Fibroblast of skin of back (primary cell): ENCODE results near the gene ECT2. TPM values are rescaled to one million over a fixed set of nuclear protein-coding genes. Genes with fewer than 3 reads are reported as not detected.
A peak's percentile ranks its signal among the peaks of the same experiment; 100 is the strongest.
"Not testable (repeated sequence)": the region's sequence is repeated elsewhere in the genome, so short reads cannot be mapped to it uniquely, and the experiment has no call there.

ENCODE experiments used
- DNase-seq: peaks from one replicate; pipeline ENCODE4 v3.0.0-alpha.2; 2013
- polyA plus RNA-seq, 2 experiments: library from polyadenylated mRNA; unstranded; fragments of 120-200 nt; gene quantifications; one replicate each; pipeline ENCODE4 v1.2.1, GENCODE V29; 2013; ENCODE audit not compliant: insufficient read length in 2 of 2

Gene ECT2, protein sequence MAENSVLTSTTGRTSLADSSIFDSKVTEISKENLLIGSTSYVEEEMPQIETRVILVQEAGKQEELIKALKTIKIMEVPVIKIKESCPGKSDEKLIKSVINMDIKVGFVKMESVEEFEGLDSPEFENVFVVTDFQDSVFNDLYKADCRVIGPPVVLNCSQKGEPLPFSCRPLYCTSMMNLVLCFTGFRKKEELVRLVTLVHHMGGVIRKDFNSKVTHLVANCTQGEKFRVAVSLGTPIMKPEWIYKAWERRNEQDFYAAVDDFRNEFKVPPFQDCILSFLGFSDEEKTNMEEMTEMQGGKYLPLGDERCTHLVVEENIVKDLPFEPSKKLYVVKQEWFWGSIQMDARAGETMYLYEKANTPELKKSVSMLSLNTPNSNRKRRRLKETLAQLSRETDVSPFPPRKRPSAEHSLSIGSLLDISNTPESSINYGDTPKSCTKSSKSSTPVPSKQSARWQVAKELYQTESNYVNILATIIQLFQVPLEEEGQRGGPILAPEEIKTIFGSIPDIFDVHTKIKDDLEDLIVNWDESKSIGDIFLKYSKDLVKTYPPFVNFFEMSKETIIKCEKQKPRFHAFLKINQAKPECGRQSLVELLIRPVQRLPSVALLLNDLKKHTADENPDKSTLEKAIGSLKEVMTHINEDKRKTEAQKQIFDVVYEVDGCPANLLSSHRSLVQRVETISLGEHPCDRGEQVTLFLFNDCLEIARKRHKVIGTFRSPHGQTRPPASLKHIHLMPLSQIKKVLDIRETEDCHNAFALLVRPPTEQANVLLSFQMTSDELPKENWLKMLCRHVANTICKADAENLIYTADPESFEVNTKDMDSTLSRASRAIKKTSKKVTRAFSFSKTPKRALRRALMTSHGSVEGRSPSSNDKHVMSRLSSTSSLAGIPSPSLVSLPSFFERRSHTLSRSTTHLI
- polyA plus RNA-seq (2013, experiment 1 of 2; ENCODE audit: insufficient read length), result 57.4 TPM
- polyA plus RNA-seq (2013, experiment 2 of 2; ENCODE audit: insufficient read length), result 13.8 TPM

DNA sequence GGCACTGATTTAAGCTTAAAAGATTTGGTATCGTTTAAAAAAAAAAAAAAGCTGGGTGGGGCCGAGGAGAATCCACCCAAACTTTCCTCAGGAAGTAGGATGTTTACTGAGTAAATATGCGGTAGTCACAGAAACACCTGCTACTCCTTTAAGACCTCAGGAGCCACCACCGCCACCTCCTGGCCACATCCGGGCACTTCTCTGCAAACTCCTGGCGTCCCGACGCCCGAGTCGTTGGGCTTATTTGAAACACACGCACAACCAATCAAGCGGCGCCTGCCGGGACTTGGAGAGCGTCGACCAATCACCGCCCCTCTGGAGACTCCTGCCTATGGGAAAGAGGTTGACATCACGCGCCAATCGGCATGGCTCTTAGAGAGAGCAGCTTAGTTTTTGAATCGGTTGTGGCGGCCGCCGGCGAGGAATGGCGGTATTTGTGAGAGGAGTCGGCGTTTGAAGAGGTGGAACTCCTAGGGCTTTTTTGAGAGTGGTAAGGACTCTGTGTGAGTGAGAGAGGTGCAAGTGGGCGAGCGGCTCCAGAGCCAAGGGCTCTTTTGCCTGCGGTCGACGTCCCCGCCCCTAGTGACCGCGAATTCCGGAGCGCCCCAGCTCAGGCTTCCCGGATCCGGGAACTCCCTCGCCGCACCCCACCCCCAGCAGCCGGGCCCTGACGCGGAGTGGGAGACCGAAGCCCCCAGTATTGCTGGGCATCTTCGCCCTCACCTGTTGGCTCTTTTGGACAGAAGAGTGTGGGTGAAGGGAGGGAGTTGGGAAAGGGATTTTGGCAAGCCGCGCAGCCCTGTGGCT lies at the start of gene ECT2:
ECT2 (plus strand) TSS at position 359 of the 807 bp plus-strand sequence. CDS start 3,805 bp downstream, outside the sequence.
- DNase-seq, result peak; percentile 100

DNA sequence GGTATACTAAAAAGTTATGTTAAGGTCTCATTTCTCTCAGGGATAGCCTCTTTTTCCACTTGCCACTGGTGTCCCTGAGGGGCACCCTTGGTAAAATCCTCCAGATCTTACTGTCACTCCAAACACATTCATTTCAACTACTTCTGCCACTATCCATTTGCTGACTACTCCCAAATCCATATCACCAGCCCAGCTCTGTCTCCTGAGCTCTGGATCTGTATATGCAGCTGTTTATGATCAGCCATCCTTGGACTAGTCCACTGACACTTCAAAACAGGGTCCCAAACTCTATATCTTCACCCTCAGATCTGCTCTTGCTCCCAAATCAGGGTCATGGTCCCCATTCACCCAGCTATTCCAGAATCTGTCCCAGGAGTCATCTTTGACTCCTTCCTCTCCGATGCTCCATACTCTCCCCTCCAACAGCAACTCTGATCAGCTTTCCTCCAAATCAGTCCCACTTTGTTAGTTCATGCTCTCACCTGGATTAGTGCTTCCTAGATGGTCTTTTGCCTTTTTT lies 49.5 kb upstream of the ECT2 start:
- no peak for DNase-seq

DNA sequence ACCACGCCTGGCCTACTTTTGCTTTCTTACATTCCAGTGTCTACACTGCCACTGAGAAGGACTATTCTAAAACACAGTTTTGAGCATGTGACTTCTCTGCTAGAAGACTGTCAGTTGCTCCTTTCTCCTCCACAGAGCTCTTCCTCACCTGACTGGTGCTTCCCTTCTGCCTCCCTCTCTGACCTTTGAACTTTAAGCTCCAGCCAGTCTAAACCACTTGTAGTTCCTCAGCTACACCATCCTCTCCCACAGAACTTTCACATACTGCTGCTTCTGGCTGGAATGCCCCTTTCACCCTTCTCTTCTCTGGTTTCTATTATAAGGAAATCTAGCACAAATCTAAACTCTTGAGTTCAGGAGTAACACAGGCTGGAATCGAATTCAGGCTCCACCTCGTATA lies 48.8 kb upstream of the ECT2 start:
- DNase-seq, result no peak

DNA sequence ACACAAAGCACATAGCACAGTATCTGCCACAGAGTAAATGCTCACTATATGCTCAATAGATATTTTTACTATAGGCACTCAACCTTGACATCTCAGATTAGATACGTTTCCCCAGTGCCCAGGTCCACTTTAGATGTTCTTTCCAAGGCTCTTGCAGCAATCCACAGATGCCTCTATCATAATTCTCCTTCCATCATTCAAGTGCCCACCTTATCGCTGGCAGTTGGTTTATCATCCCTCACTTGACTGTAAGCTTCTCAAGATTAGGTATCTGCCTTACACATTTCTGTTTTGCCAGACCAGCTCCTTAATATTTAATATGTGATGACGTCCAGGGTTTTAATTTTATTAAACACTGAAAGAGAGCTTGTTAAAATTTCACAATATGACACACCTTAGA lies 48.3 kb upstream of the ECT2 start:
- no peak for DNase-seq

DNA sequence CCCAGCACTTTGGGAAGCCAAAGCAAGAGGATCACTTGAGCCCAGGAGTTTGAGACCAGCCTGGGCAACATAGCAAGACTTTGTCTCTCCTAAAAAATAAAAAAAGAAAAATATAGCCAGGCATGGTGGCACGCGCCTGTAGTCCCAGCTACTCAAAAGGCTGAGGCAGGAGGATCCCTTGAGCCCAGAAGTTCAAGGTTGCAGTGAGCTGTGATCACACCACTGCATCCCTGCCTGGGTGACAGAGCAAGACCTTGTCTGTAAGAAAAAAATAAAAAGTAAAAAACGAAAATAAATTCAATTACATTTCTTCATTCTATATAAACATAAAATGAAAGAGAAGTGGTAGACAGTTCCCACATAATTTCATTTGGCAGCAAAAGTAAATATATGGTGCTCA lies 47.8 kb upstream of the ECT2 start:
- not testable (repeated sequence) for DNase-seq

DNA sequence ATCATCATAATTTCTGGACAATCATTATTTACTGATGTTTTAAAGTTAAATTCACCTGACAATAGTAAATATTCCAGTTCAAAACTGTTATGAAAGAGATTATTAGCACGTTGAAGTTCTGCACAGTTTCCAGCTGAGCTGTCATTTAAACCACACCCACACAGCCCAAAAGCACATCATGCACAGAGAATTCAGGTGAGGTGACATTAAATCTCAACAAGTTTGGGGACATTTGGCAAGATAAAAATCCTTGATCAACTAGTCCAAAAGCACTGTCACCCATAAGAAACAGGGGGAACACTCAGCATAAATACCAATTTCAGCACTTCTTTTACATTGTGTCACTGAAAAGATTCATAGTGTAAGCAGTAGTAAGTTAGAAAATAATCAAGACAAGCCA lies 46.5 kb upstream of the ECT2 start:
- no peak for DNase-seq

DNA sequence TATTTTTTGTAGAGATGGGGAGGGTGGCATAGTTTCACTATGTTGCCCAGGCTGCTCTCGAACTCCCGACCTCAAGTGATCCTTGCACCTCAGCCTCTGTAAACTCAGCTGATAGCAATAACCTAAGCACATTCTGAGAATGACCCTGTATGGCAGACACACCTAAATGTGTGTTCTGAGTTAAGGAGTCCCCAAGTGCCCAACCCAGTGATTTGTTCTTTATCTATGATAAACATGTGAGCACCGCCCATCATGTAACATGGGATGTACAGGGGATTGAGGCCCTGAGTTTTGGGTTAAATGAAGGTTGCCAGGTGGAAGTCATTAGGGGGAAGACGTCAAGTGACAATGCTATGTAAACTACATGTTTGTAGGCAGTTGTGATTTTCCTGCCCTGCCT lies 45.4 kb upstream of the ECT2 start:
- no peak for DNase-seq

DNA sequence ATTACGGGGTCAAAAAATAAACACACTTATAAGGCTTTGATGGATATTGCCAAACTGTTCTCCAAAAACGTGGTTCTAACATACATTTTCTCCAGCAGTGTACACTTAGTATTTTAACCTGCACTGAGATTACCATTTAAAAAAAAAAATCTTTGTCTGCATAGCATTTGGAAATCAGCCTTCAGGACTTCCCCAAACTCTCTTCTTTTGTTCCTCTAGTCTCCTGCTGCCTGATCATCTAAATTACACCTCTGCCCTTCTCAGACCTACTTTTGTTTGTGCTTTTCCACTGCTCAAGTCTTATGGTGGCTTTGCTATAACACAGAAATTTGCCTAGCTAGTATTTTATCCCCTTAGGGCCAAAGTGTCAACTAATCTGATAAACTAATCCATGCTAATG lies 43.5 kb upstream of the ECT2 start:
- no peak for DNase-seq

DNA sequence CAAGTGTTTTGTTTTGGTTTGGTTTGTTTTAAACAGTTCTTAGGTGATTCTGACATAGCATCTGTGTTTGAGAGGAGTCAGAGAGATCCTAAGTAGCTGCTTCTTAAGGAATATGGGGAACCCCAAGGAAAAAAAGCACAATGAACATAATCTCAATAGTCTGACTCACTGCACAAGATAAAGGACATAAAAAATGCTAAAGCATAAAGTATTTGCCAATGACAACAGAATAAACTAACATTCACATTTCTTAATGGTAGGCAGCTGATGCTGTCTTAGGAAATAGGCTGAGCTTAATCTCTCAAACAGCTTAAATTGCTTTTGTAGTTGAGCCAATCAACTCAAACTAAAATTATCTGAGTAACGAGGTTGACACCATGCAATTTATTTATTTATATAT lies 42.6 kb upstream of the ECT2 start:
- peak; percentile 73 for DNase-seq

DNA sequence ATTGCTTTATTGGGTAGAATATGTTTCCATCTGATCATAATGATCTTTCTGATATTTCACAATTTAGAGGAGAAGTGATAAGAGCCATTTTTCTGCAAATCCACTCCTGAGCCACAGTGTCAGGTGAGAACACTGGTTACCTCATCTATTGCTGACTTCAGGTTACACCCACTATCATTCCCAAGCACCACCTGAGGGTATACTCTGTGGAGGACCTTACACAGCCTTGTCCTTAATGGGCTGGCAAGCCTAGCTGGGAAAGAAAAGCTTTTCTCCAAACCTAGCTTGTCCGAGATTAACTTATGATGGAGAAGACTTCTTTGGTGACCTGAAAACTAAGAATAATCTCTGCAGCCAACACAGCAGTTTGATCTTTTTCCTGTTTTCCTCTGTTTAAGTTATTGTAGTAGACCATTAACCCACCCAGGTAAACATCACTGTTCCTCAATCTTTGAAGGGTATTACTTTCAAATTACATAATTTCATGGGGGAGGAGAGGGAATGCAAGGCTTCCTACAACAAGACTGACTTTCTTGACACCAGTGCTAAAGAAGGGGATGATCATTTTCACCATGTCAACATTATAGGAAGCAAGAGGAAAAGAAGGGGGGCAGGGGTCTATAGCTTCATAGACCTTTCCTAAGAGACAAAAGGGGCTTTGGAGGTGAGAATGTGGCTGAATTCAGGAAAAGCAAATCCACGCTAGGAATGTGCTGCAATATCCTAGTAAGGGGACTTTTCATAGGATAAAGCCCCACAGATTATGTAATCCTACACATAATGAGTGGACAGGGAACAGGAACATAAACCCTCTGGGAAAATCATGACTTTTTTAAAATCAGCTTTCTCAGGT lies 41.4 kb upstream of the ECT2 start:
- DNase-seq, result no peak

DNA sequence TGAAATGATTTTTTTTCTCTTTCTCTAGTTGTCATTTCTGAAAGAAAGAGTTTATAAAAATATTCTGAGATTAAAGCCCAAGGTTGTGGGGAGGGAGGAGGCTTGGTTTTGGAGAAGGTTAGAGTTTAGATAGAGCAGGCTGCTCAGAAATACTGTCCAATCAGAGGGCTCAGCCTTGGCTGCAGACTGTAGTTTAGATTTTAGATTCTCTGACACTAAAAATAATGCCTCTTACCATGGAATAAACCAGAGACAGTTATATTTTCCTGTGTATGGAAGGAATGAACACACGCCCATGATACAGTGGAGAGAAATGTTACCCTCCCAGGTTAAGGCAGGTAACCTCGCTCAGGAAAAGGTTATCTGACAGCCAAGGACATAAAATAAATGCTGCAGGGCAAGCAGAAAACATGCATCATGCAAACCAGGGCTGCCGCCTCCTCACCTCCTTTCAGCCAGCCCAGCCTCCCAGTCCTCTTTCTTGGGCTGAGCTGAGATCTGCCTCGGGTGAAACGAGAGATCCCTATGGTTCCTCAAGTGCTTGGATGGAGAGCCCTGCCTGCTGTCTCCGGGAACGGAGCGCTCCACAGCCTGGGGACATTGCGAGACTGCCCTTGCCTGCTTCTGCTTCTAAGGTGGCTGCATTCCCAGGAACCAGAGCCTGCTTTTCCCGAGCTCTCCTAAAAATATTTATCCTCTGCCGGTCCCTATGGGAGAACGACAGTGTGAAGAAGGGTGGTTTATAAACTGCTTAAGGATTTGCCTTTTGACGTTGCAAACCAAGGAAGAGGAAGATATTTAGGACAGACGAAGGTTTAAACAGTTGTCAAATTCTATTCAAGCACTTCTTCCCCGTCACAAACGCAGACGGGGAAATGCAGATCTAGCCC lies 40.5 kb upstream of the ECT2 start:
- DNase-seq, result peak; percentile 41

DNA sequence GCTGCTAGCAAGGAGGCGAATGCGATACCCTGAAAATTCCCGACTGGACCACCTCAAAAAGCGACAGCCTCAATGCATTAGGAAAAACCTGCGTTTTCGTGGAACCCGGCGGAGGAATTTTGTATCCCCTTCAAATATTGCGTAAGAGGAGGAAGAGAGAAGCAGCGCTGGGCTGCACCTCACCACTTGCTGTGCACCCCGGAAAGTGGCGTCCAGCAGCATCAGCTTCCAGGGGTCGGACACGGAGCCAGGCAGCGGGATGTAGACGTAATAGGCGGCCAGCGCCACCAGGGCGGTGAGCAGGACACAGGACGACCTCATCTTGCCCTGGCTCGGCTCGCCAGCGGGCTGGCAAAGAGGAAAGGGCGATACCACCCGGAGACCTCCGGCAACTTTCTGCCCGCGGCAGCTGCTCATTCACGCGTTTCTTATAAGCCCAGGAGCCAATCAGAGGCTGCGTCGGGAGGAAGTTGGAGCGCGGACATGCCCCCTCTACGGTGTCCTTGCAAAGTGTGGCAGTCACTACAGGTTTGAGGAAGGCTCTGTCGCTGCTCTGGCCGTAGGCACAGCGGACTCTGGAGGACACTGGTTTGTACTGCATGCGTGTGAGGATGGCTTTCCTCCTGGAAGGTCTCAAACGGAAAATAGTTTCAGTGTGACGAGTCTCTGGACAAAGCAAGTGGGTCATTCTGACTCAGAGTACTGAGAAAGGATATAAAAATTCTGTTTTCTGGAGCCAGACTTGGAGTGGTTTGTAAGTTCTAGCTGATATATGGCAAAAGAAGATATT lies 39.7 kb upstream of the ECT2 start, which contains the start of gene NCEH1:
NCEH1 (minus strand) TSS at position 404 of the 790 bp plus-strand sequence; CDS start at position 321, 83 bp downstream.
- DNase-seq, result peak; percentile 99

DNA sequence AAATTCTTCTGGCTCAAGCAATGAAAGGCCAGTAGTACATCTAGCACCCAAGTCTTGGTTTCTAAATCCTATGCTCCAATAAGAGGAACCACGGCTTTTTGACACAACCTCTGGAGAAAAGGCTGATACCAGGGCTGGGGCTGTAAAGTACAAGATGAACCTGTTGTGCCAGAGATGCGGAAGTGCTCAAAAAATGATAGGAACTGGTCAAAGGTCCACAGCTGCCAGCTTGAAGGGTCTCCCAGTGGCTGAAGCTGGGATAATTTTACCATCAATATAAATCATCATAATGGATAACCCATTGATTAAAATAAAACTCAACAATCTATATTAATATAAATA lies 39.1 kb upstream of the ECT2 start:
- no peak for DNase-seq

DNA sequence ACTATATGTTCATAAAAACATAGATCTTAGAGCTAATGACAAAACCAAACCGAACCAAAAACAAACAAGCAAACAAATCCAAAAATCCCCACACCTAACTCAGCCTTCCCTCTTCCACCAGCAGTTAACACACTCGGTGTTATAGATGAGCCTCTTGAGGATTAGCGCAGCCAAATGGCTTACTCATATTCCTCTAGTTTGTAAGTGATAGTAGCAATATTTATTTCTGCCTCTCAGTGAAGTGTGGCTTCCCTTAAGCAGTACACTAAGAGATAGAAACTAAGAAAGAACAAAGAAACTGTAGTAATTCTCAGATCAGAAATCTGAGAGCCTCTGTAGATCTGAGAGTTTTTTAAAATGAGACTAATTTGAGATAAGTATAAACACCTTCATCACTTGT lies 37.2 kb upstream of the ECT2 start:
- DNase-seq, result no peak

DNA sequence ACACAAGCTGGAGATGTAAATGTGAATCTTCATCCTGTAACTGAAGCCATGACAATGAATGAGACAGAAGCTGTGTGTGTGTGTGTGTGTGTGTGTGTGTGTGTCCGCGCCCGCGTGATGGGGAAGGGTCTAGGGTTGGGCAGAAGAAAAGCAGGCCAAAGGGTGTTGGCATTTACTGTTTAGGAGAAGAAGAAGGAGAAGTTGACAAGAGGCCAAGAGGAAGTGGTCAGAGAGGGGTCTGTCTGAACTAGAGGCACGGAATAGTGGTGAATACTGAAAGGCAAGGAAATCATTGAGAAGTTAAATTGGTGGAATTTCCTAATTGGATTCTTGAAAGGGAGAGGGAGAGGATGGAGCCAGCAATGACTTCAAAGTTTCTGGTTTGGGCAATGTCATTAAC lies 34.0 kb upstream of the ECT2 start:
- no peak for DNase-seq

DNA sequence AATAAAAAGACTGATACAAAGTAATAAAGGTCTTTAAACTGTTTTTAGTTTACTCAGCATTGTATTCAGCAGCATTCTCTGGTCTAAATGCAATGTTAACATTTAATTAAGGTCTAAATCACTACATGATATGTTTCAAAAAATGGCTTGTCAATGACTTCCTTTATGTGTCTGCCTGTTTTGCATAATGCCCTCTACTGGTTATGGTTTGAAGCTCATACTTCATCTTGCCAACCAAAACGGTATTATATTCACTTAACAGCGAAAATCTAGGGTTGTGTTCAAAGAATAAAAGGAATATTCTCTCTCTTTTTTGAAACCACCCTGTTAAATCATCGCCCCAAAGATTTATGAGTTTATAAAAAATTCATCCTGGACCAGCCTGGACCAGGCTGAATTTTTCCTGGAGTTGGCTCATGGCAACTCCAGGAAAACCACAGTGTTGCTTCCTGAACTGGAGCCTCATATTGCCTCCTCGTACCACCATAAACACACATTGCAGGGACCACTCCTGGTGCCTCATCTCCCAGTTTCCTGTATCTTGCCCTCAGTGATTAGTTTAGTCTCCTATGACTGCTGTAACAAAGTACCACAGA lies 32.9 kb upstream of the ECT2 start:
- no peak for DNase-seq

DNA sequence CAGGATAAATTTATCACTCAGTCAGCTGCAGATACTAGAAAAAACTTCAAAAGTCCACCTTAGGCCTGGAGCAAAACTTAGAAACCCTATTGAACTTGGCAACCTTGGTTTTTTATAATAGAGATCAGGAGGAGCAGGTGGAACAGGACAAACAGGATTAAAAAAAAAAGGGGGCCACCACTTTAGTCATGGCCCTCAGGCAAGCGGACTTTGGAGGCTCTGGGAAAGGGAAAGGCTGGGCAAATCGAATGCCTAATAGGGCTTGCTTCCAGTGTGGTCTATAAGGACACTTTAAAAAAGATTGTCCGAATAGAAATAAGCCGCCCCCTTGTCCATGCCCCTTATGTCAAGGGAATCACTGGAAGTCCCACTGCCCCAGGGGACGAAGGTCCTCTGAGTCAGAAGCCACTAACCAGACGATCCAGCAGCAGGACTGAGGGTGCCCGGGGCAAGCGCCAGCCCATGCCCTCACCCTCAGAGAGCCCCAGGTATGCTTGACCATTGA lies 27.9 kb upstream of the ECT2 start:
- not testable (repeated sequence) for DNase-seq

DNA sequence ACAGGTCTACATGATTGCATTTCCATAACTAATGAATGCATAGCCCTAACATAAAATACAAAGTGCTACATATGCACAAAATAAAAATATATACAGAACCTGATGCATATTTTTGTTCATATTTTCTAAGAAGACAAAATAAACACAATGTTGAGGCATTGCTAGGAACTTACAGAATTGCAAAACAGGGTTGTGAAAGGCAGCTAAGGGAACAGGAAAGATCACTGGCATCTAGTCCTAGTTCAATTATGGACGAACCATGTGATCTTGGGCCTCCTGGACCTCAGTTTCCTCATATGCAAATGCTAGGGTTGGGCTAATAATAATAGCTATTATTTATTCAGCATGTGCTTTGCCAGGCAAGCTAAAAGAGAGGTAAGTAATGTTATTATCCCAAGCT lies 24.1 kb upstream of the ECT2 start:
- no peak for DNase-seq

DNA sequence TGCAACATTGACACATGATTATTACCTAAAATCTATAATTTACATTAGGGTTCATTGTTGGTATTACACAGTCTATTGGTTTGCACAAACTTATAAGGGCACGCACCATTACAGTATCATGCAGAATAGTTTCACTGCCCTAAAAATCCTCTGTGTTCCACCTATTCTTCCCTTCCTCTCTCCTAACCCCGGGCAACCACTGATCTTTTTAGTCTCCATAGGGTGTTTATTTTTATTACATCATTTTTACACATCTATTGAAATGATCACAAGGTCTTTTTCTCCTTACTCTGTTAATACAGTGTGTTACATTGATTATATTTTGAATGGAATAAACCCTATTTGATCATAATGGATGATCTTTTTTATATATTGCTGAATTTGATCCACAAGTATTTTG lies 15.5 kb upstream of the ECT2 start:
- DNase-seq, result no peak
